Right ventricle myocardium superior (tissue), 1 donor: ENCODE measurements around the gene GART. TPM values are rescaled to one million over a fixed set of nuclear protein-coding genes. Genes with fewer than 3 reads are reported as not detected.
A peak's percentile ranks its signal among the peaks of the same experiment; 100 is the strongest.
"Not testable (repeated sequence)": the region's sequence is repeated elsewhere in the genome, so short reads cannot be mapped to it uniquely, and the experiment has no call there.

Experiments used
- ATAC-seq: fragments of 200-7000 bp; cut with Tn5 transposase; one replicate; pipeline ENCODE4 v1.9.1; 2020; ENCODE audit warnings: mild to moderate bottlenecking; ENCODE audit not compliant: poor library complexity
- DNase-seq: peaks from one replicate; pipeline ENCODE4 v3.0.0-alpha.2; 2020
- intact Hi-C: fragments of 100-400 bp; cut with DNase I; formaldehyde crosslinking; loops from one replicate; pipeline ENCODE4 v1.11.2; 2022
- total RNA-seq: library from RNA; stranded (reverse); fragmentation: NEBNext Ultra II Directional; extraction: Animal tissue kit (Norgen Biotek cat#: 25700); gene quantifications from one replicate; pipeline ENCODE4 v1.2.1, GENCODE V29; 2021
- donor health status: DM: no; HTN: yes; CAD: no; lungs with severe emphysema.

GART gene
- total RNA-seq, 1 donor from 2014 or later: 38.0 TPM

DNA sequence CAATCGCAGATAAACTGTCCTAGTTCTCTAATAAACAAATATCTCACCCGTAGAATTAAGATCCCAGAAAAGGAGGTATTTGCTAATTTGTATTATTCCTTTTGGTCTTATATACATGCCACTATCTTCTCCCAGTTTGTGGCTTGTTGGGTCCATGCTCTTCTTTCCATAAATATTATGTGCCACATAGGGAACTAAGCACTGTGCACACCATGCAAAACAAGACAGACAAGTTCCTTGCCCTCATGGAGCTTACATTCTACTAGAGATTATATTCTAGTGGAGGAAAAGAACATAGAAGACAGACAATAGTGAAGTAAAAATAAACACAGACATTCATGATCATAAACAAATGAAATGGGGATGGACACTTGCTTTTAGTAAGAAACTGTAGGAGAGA, 4.7 kb downstream of the GART start:
- ATAC-seq (no peak), DNase-seq (no peak)
- intact Hi-C loops: no loop called here

DNA sequence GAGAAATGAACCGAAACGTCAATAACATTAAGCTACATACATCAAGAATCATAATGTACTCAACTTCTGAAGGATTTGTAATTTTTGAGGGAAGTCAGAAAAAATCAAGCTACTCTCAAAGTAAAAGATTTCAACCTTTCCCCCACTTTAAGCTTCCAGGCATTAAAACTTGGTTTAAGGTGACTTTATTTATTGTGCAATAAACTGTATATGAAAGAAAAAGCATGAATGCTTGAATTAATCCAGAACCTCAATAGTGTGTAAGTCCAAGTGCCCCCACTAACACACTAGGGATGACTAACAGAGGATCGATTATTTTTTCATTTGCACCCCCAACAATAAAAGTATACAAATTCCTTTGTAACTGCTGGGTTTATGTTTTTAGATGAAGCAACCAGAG, 10.9 kb downstream of the GART start:
- ATAC-seq: no peak

DNA sequence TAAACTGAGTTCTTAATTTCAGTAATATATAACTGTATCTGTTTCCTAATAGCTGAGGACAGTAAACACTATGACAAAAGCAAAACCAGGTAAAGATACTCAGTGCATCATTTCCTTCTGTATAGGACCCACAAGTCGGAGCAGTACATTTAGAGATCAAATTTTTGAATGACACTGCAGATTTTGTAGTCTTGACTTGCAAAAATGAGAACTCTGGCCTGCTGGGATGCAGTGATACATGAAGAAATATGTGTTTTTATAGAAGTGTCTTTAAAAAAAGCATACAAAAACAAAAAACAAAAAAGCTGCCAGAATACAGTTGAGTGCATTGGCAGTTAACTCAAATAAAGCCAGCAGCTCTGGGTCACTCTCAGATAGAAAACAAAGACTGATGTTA, 19.0 kb downstream of the GART start:
- ATAC-seq: no peak
- intact Hi-C loops: no loop called here
- no peak for DNase-seq

More for the DNA sequence above, 10.9 kb downstream of the GART start:
- no peak for DNase-seq
- intact Hi-C loops: no loop called here

DNA sequence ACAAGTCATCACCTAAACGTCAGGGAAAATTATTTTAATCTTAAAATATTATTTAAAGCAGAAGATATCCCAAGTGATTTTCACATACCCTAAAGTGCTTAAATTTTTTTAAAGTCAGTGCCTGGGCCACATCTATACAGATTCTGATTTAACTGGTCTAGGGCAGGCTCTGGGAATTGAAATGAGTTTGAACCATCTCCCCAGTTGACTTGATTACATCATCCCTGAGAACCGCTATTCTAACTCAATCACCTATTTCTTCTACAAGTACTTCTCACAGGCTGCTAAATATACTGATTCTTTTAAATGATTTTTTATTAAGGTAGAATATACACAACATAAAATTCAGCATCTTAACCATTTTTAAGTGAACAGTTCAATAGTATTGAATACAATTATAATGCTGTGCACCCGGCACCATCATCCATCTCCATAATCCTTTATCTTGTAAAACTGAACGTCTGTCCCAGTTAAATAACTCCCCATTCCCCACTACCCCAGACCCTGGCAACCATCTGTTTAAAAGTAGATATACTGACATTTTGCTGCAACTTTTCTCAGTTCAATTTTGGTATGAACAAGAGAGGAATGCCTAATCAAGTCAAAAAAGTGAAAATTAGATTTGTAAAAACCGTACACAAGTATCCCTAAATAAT, 19.5 kb downstream of the GART start:
- ATAC-seq: no peak

DNA sequence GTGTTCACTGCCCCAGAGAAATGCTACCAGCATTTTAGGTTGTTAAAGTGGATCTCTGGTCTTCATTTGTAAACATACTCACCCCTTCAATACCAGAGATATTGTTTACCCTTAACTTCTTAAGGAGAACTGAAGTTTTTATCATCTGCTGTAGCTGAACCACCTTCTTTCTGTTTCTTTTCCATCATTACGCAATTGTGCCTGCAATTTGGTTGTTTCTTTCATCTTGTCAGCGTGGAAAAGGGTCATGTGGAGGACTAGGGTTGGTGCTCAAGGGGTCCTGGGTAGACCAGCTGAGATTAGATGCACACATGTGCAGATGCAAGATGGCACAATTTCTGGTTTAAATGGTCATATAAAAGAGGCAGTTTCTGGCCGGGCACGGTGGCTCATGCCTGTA, 23.0 kb downstream of the GART start:
- ATAC-seq (no peak), DNase-seq (no peak)
- intact Hi-C loops: no loop called here

More for the DNA sequence above, 19.5 kb downstream of the GART start:
- intact Hi-C loops: no loop called here
- DNase-seq: no peak

DNA sequence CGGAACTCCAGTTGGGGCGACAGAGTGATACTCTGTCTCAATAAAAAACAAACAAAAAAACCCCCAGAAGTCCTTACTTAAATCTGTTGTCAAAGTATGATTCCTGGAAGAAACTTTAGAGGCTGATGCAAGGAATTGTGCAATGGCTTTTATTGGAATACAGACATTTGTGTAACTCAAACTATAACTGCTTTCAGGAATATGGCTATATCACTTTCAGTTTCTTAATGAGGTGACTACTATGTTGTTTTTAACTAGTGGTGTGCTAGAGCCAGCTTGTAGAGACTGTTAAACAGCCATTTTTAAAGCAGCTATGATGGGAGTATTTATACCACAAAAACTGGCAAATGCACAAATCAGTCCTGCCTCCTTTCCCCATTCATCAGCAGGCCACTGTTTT, 27.7 kb downstream of the GART start:
- intact Hi-C loops: no loop called here
- ATAC-seq: no peak
- DNase-seq: no peak

DNA sequence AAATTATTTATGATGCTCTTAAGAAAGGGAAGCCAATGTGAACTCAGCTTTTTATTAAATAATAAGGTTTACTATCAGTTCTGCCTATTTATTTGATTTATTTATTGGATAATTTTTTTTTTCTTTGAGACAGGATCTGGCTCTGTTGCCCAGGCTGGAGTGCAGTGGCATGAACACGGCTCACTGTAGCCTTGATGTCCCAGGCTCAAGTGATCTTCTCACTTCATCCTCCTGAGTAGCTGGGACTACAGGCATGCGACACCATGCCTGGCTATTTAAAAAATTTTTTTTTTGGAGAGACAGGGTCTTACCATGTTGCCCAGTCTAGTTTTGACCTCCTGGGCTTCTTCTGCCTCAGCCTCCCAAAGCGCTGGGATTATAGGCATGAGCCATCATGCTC, 29.4 kb downstream of the GART start:
- DNase-seq: no peak
- intact Hi-C loops: no loop called here
- ATAC-seq: no peak

DNA sequence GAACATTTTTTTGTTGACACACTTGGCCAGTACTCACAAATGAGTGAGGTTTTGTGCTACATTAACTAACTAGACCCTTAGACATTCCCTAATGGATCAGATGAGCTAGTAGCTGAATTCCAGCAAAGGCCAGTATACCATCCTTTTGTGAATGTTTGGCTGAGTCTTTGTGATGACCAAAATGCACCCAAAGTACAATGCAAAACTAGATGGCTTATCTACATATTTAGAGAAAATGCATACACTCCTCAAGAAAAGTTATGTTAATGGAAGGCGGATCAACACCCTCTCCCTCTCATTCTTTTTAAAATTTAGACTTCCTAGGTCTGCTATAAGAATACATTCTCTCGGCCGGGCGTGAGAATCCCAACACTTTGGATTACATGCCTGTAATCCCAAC, 30.3 kb downstream of the GART start:
- intact Hi-C loops: no loop called here
- no peak for ATAC-seq
- no peak for DNase-seq

DNA sequence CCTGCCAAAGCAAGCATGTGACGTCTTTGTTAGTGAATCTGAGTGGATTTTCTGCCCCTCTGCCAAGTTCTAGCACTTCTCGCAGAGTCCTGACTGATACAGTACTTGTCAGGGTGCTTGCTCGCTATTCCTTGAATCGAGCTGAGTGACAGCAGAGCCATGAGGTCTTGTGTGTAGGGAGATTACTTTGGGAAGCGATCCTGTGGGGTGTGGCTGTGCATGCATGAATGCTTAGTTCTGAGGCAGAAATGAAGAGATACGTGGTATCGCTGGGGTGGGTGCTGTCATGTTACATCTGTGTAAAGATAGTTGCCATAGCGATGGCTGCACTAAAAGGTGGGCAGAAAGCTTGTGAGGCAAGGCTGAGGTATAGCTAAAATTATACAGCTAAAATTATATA, 31.1 kb downstream of the GART start:
- intact Hi-C loops: no loop called here
- no peak for DNase-seq
- no peak for ATAC-seq

DNA sequence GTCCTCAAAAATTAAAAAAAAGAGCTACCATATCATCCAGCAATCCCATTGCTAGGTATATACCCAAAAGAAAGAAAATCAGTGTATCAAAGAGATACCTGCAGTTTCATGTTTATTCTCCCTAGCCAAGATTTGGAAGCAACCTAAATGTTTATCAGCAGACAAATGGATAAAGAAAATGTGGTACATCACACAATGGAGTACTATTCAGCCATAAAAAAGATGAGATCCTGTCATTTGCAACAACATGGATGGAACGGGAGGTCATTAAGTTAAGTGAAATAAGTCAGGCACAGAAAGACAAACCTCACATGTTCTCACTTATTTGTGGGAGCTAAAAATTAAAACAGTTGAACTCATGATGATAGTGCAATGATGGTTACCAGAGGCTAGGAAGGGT, 34.9 kb downstream of the GART start:
- intact Hi-C loops, ATAC-seq, DNase-seq: not testable (repeated sequence)

DNA sequence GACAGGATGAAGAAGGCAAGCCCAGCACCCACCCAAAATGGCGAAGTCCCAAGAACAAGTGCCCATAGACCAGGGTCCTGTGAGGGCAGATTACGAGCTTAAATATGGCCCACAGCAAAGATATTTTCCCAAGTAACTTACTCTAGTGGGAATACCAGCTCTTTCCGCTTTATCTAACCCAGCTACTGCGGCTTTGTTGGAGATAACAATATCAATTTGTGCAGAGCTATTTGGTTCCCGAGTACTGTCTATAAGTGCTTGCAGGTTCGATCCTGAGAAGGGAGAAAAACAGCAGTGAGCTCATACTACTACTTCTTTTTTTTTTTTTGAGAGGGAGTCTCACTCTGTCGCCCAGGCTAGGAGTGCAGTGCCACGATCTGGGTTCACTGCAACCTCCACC, 36.1 kb downstream of the GART start:
- intact Hi-C loops: no loop called here
- no peak for DNase-seq
- no peak for ATAC-seq

DNA sequence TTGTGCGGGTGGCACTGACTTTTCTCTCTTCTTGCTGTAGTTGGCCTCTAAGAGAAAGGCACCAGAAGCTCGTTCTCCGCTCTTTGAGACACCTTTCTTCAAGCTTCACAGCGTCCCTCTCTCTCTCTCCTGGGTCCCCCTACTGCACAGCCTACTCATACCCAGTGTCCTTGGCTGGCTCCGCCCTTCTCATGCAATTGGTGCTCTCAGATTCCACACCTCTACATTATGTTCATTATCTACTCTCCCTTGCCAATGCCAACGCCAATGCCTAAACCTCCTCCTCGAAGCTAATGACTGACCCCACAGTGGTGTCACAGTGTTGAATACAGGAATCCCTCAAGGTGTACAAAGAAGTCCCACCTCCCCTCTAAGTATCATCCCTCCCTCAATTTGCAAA, 45.6 kb downstream of the GART start:
- ATAC-seq: no peak
- DNase-seq: no peak
- intact Hi-C loops: no loop called here

DNA sequence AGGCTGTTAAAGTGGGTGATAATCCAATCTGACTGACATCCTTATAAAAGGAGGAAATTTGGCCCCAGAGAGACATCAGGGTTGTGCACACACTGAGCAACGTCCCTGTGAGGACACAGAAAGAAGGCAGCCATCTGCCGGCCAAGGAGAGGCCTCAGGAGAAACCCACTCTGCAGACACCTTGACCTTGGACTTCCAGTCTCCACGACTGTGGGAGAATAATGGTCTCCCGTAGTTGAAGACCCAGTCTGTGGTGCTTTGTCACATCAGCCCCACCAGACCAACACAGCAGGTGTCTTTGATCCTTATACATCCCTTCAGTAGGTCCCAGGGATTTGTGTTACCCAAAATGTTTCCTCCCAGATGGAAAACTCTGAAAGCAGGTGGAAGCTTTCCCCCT, 46.2 kb downstream of the GART start:
- DNase-seq (no peak), ATAC-seq (no peak)
- intact Hi-C loops: no loop called here

DNA sequence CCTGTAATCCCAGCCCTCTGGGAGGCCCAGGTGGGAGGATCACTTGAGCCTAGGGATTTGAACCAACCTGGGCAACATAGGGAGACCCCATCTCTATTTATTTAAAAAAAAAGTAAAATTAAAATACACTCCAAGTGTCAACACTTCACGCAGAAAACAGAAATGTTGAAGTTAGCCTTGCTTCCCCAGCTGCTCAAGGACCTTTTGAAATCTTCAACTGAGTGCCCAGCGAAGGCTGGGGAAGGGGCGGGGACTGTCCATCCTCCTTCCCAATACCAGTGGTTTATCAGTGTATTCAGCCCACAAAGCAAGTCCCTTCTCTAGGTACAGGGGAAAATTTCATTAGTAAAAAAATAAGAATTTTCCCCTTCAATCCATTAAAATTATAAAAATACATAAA, 48.2 kb downstream of the GART start:
- intact Hi-C loops: no loop called here
- DNase-seq (no peak), ATAC-seq (no peak)

DNA sequence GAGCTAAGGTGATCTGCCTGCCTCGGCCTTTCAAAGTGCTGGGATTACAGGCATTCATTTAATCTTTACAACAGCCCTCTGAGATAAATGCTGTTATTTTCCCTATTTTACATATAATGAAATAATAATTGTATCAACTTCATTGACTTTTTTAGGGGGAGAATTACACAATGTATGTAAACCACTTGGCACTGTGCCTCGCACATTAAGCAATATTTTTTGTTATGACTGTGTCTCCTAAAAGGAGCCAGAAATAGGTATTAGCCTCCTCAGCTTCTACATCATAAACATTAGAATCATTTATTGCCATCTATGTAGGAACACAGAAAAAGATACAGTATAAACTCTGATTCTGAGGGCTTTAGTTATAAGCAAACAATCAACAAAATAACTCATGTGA, 49.3 kb downstream of the GART start:
- ATAC-seq (no peak), DNase-seq (no peak)
- intact Hi-C loops: no loop called here

DNA sequence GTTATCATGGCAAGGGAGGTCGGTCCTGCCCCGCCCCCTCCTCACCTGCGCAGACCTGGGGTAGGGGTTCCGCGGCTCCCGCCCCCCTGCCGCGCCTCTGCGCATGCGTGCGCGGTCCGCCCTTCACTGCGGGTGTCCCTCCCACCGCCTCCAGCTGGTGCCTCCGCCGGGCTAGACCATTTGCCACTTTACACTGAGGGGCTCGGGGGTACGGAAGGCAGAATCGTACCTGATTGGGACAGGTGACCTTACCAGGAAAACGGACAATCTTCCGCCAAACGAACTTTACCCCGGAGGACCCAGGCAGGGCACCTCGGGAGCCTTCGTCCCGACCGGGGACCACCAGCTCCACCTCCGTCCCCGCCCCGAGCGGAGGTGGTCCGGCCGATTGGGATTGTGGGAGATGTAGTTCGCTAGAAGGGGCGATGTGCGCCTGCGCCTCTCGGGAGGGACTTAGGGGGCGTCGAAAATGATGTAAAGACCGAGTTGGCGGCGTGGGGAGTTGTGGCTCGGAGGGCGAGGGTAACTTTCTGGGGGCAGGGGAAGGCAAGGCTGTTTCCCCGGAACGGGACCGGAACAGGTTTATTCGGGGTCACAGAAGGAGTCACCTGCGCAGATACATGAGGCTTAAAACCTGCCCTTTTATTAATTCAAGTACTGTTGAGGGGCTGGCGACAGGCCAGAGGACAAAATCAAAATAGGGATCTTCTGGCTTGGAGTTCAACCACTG, 50.4 kb downstream of the GART start, which contains the start of gene DNAJC28:
DNAJC28 (minus strand) TSS at position 344 of the 730 bp plus-strand sequence. CDS start 2,323 bp downstream, outside the sequence.
- ATAC-seq (peak; percentile 99), DNase-seq (peak; percentile 96)
- intact Hi-C loops: no loop called here

DNA sequence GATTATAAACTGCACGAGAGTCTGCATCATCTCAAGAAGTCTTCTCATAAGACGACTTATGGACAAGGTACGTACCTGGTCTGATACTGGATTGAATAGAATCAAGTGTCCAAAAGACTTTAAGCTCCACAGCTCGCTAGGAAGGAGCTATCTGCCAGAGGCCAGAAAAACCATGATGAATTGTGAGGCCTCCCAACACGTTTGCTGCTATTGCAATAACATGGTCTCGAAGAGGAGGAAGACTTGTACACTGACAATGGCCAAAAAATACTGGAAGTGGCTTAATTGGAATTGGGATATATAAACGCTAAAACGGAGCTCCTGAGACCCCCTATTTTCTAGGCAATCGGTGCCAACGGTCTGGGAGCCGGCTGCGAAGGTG, 50.9 kb downstream of the GART start:
- DNase-seq: no peak
- ATAC-seq: peak; percentile 5
- intact Hi-C loops: no loop called here

DNA sequence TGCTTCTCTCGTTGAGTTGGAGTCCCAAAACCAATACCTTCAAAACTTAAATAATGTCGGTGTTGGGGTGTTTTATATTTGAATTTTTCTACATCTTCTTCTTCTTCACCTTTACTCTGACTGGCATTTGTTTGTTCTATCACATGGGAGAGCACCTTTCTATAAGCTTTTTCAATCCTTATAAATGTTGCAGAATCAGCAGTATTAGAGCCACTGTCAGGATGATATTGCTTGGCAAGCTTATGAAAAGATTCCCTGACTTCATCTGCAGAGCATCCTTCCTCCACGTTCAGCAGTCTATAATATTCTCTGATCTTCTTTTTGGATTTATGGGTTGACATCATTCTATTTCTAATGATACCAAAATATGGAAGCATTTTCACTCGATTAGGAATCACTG, 53.0 kb downstream of the GART start:
- DNase-seq: no peak
- no peak for ATAC-seq
- intact Hi-C loops: no loop called here

DNA sequence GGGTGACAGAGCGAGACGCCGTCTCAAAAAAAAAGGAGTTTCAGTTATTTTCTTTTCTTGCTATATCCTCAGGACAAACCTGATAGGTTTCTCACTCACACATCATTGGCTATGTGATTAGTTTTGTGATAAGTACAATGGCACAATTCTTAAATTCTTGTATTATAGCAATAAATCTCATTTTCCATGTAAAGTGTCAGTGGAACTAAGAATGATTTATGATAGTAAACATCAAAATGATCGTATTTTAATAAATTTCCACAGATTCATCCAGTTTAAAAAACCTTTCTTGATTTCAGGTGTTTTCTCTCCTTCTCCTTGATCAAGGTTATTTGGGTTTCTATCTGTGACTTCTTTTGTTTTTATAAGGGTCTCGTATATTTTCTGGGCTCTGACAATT, 53.9 kb downstream of the GART start:
- DNase-seq (no peak), ATAC-seq (no peak)
- intact Hi-C loops: no loop called here

DNA sequence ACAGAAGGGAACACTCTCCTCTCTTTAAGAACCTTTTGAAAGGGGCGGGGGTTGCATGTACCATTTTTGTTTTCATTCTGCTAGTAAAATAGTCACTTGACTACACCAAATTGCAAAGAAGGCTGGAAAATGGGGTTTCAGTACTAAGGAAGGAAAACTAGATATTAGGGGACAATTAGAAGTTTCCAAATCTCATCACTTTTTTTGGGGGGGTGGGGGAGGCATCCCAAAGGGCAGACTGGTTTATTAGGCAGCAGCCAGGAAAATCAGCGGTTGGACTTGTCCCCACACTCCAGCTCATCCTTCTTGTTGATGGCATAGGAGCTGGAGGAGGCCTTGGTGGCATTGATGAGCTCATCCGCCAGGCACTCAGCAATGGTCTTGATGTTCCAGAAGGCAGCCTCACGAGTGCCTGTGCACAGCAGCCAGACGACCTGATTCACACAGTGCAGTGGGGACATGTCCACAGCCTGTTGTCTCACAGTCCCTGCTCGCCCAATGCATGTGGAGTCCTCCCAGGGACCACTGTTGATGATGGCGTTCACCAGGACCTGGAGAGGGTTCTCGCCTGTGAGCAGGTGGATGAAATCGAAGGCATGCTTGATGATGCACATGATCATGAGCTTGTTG, 60.5 kb downstream of the GART start:
- intact Hi-C loops: no loop called here
- DNase-seq: no peak
- ATAC-seq: no peak
